GM12865 (cell line): ENCODE data around the gene SNORC.

Source experiments
- DNase-seq: peaks from one replicate; pipeline ENCODE4 v3.0.0; 2010; ENCODE audit warnings: low read depth
- H3K4me3 ChIP-seq: 2 replicates; pipeline ENCODE4 v1.5.1; 2011; ENCODE audit warnings: mild to moderate bottlenecking, low read depth, low read length, control low read depth
- CTCF ChIP-seq: IDR thresholded peaks from 2 replicates; pipeline ENCODE4 v1.5.1; 2011; ENCODE audit warnings: low read length, control low read depth, low read depth, inconsistent platforms; ENCODE audit not compliant: insufficient read depth; ENCODE audit errors: missing control alignments

The SNORC gene

GRCh38 chr2:232873292-232873908 is 3.3 kb downstream of the SNORC start:
- no peak for TF ChIP-seq CTCF

GRCh38 chr2:232873909-232874641 is 4.0 kb downstream of the SNORC start:
- TF ChIP-seq CTCF = no peak
- DNase-seq = no peak
- H3K4me3 ChIP-seq = no peak overlapping the region

More at GRCh38 chr2:232873292-232873908, 3.3 kb downstream of the SNORC start:
- H3K4me3 ChIP-seq = no peak overlapping the region
- no peak for DNase-seq

- DNase-seq = no peak
- no peak for TF ChIP-seq CTCF
- no peak overlapping the region for H3K4me3 ChIP-seq
These were observed 4.7 kb downstream of the SNORC start for GRCh38 chr2:232874677-232875223.

GRCh38 chr2:232875256-232876121 is 5.4 kb downstream of the SNORC start:
- peak overlapping the region; percentile 29 for H3K4me3 ChIP-seq
- no peak for TF ChIP-seq CTCF
- no peak for DNase-seq

GRCh38 chr2:232876161-232876977 is 6.3 kb downstream of the SNORC start:
- peak overlapping the region; percentile 46; the same call in 1 of the 2 replicates for H3K4me3 ChIP-seq

More at GRCh38 chr2:232876161-232876977, 6.3 kb downstream of the SNORC start:
- DNase-seq = peak; percentile 56
- peak; percentile 31 for TF ChIP-seq CTCF
